Measurements from ENCODE around the gene CHST15.

- no peak for TF ChIP-seq CTCF (IDR thresholded peaks at IDR 0.05)
- TF ChIP-seq POLR2A (IDR thresholded peaks at IDR 0.05) = no peak
Measured at GRCh38 chr10:124012991-124013390, 80.4 kb downstream of the CHST15 start.

All from adrenal gland (tissue), 5 donors.